Dendritic cell treated with granulocyte-macrophage colony-stimulating factor and Interleukin-4, amounts not matched to agents 40 ng/mL and 50 ng/mL, for 4 days (primary cell): ENCODE measurements around the gene SHC1.

Experiments used
- H3K27ac Mint-ChIP-seq: one replicate; pipeline ENCODE4 v1.8.0; 2022; ENCODE audit warnings: mild to moderate bottlenecking, mixed read lengths
- H3K27me3 Mint-ChIP-seq: one replicate; pipeline ENCODE4 v1.8.0; 2022; ENCODE audit warnings: mild to moderate bottlenecking, mixed read lengths
- H3K36me3 Mint-ChIP-seq: one replicate; pipeline ENCODE4 v1.8.0; 2022; ENCODE audit warnings: low read depth, mixed read lengths
- H3K4me1 Mint-ChIP-seq: one replicate; pipeline ENCODE4 v1.8.0; 2022; ENCODE audit warnings: low read depth, mixed read lengths
- H3K4me3 Mint-ChIP-seq: one replicate; pipeline ENCODE4 v1.8.0; 2022; ENCODE audit warnings: mild to moderate bottlenecking, moderate library complexity, mixed read lengths
- H3K9me3 Mint-ChIP-seq: one replicate; pipeline ENCODE4 v1.8.0; 2022; ENCODE audit warnings: mixed read lengths
- intact Hi-C: fragments of 100-400 bp; cut with micrococcal nuclease; formaldehyde crosslinking; loops from one replicate; pipeline ENCODE4 v1.15.0; 2022

Gene SHC1

GRCh38 chr1:154968731-154969130, 1.8 kb downstream of the SHC1 start:
- Mint-ChIP-seq H3K36me3 (peaks cover 87% of the 10 kb centered on the region), H3K4me3 (no peak overlapping the region), H3K9me3 (no peaks in the 10 kb centered on the region), H3K4me1 (peaks cover 11% of the 10 kb centered on the region), H3K27ac (peak overlapping the region; percentile 52), H3K27me3 (no peaks in the 10 kb centered on the region)
- intact Hi-C loops: loop anchor here (10.0 kb wide), 1 partner anchor 116 kb away; no protein-coding TSS in a partner anchor

GRCh38 chr1:154967331-154967950, 3.1 kb downstream of the SHC1 start:
- no peaks in the 10 kb centered on the region for H3K27me3 Mint-ChIP-seq
- no peak overlapping the region for H3K4me3 Mint-ChIP-seq
- H3K4me1 Mint-ChIP-seq: peaks cover 23% of the 10 kb centered on the region
- H3K9me3 Mint-ChIP-seq: no peaks in the 10 kb centered on the region
- intact Hi-C loops: loop anchor here (10.0 kb wide), 1 partner anchor 117 kb away; no protein-coding TSS in a partner anchor
- H3K27ac Mint-ChIP-seq: no peak overlapping the region
- H3K36me3 Mint-ChIP-seq: peaks cover 94% of the 10 kb centered on the region

GRCh38 chr1:154966111-154966510, 4.4 kb downstream of the SHC1 start:
- H3K36me3 Mint-ChIP-seq: peaks cover 86% of the 10 kb centered on the region
- intact Hi-C loops: loop anchor here (10.0 kb wide), 1 partner anchor 119 kb away; no protein-coding TSS in a partner anchor
- H3K9me3 Mint-ChIP-seq: no peaks in the 10 kb centered on the region
- H3K4me3 Mint-ChIP-seq: no peak overlapping the region
- H3K27ac Mint-ChIP-seq: no peak overlapping the region
- peaks cover 29% of the 10 kb centered on the region for H3K4me1 Mint-ChIP-seq
- no peaks in the 10 kb centered on the region for H3K27me3 Mint-ChIP-seq

- Mint-ChIP-seq H3K4me1 (peaks cover 45% of the 10 kb centered on the region), H3K27me3 (no peaks in the 10 kb centered on the region), H3K4me3 (no peak overlapping the region), H3K9me3 (no peaks in the 10 kb centered on the region), H3K27ac (no peak overlapping the region), H3K36me3 (peaks cover 83% of the 10 kb centered on the region)
- intact Hi-C loops: loop anchor here (5.0 to 10.0 kb wide), 2 partner anchors 33 to 120 kb away; no protein-coding TSS in a partner anchor
These were observed 6.2 kb downstream of the SHC1 start for GRCh38 chr1:154964359-154964758.

- H3K4me3 Mint-ChIP-seq: no peak overlapping the region
- intact Hi-C loops: loop anchor here (5.0 to 10.0 kb wide), 2 partner anchors 34 to 121 kb away; no protein-coding TSS in a partner anchor
- H3K27ac Mint-ChIP-seq: peak overlapping the region; percentile 15
- H3K9me3 Mint-ChIP-seq: no peaks in the 10 kb centered on the region
- H3K36me3 Mint-ChIP-seq: peaks cover 83% of the 10 kb centered on the region
- no peaks in the 10 kb centered on the region for H3K27me3 Mint-ChIP-seq
- H3K4me1 Mint-ChIP-seq: peaks cover 49% of the 10 kb centered on the region
These were observed 6.9 kb downstream of the SHC1 start for GRCh38 chr1:154963643-154964042.

- Mint-ChIP-seq H3K27me3 (no peaks in the 10 kb centered on the region), H3K4me1 (peaks cover 54% of the 10 kb centered on the region), H3K9me3 (no peaks in the 10 kb centered on the region), H3K27ac (peak overlapping the region; percentile 15), H3K36me3 (peaks cover 82% of the 10 kb centered on the region), H3K4me3 (no peak overlapping the region)
- intact Hi-C loops: loop anchor here (5.0 to 10.0 kb wide), 2 partner anchors 34 to 122 kb away; no protein-coding TSS in a partner anchor
These were observed 7.7 kb downstream of the SHC1 start for GRCh38 chr1:154962795-154963330.

GRCh38 chr1:154962156-154962749, 8.3 kb downstream of the SHC1 start:
- Mint-ChIP-seq H3K36me3 (peaks cover 76% of the 10 kb centered on the region), H3K27me3 (no peaks in the 10 kb centered on the region), H3K27ac (peak overlapping the region; percentile 90), H3K9me3 (no peaks in the 10 kb centered on the region), H3K4me3 (peak overlapping the region; percentile 87), H3K4me1 (peaks cover 55% of the 10 kb centered on the region)
- intact Hi-C loops: loop anchor here (5.0 to 10.0 kb wide), 2 partner anchors 35 to 123 kb away; no protein-coding TSS in a partner anchor

- Mint-ChIP-seq H3K36me3 (peaks cover 68% of the 10 kb centered on the region), H3K27me3 (no peaks in the 10 kb centered on the region)
- intact Hi-C loops: loop anchor here (5.0 to 10.0 kb wide), 2 partner anchors 36 to 123 kb away; no protein-coding TSS in a partner anchor
These were observed 9.1 kb downstream of the SHC1 start, which contains the start of gene PYGO2 for GRCh38 chr1:154961207-154962155. Gene PYGO2, minus strand, starts transcription at chr1:154961782. Its CDS starts 206 bp downstream, at chr1:154961576.

GRCh38 chr1:154960446-154961136, 10.0 kb downstream of the SHC1 start:
- intact Hi-C loops: loop anchor here (5.0 to 10.0 kb wide), 2 partner anchors 37 to 124 kb away; no protein-coding TSS in a partner anchor
- peak overlapping the region; percentile 90 for H3K27ac Mint-ChIP-seq
- H3K36me3 Mint-ChIP-seq: peaks cover 65% of the 10 kb centered on the region
- H3K4me3 Mint-ChIP-seq: peak overlapping the region; percentile 87
- H3K4me1 Mint-ChIP-seq: peaks cover 71% of the 10 kb centered on the region
- no peaks in the 10 kb centered on the region for H3K27me3 Mint-ChIP-seq
- H3K9me3 Mint-ChIP-seq: no peaks in the 10 kb centered on the region

More at GRCh38 chr1:154961207-154962155, 9.1 kb downstream of the SHC1 start, which contains the start of gene PYGO2:
- peak within 1 kb of the TSS; percentile 87 for H3K4me3 Mint-ChIP-seq
- no peaks in the 10 kb centered on the region for H3K9me3 Mint-ChIP-seq
- peaks cover 63% of the 10 kb centered on the region for H3K4me1 Mint-ChIP-seq
- peak within 1 kb of the TSS; percentile 90 for H3K27ac Mint-ChIP-seq

GRCh38 chr1:154959426-154959780, 11.1 kb downstream of the SHC1 start:
- Mint-ChIP-seq H3K27me3 (no peaks in the 10 kb centered on the region), H3K4me1 (peaks cover 77% of the 10 kb centered on the region), H3K9me3 (no peaks in the 10 kb centered on the region), H3K4me3 (no peak overlapping the region), H3K27ac (no peak overlapping the region), H3K36me3 (peaks cover 54% of the 10 kb centered on the region)
- intact Hi-C loops: no loop called here

- intact Hi-C loops: no loop called here
- H3K4me3 Mint-ChIP-seq: no peak overlapping the region
These were observed 11.7 kb downstream of the SHC1 start for GRCh38 chr1:154958681-154959425.

GRCh38 chr1:154958036-154958435, 12.5 kb downstream of the SHC1 start:
- peaks cover 81% of the 10 kb centered on the region for H3K4me1 Mint-ChIP-seq
- H3K27ac Mint-ChIP-seq: no peak overlapping the region
- H3K27me3 Mint-ChIP-seq: no peaks in the 10 kb centered on the region
- H3K4me3 Mint-ChIP-seq: no peak overlapping the region
- no peaks in the 10 kb centered on the region for H3K9me3 Mint-ChIP-seq
- H3K36me3 Mint-ChIP-seq: peaks cover 44% of the 10 kb centered on the region
- intact Hi-C loops: no loop called here

More at GRCh38 chr1:154958681-154959425, 11.7 kb downstream of the SHC1 start:
- Mint-ChIP-seq H3K27ac (no peak overlapping the region), H3K36me3 (peaks cover 48% of the 10 kb centered on the region), H3K27me3 (no peaks in the 10 kb centered on the region), H3K9me3 (no peaks in the 10 kb centered on the region), H3K4me1 (peaks cover 80% of the 10 kb centered on the region)
